KMS-11 (cell line): ENCODE data around the gene CCSER1.

ENCODE experiments used
- H2AFZ ChIP-seq: fragments of 200-600 bp; sonication (generic); 2 replicates; pipeline ENCODE4 v1.6.1; 2016; ENCODE audit warnings: antibody characterized with exemption, mixed run types, low read depth
- H3K27ac ChIP-seq: fragments of 200-600 bp; sonication (generic); 2 replicates; pipeline ENCODE4 v1.6.1; 2016; ENCODE audit warnings: mild to moderate bottlenecking, mixed run types
- H3K27me3 ChIP-seq: fragments of 200-600 bp; sonication (generic); 2 replicates; pipeline ENCODE4 v1.6.1; 2017; ENCODE audit warnings: mild to moderate bottlenecking, low read depth, mixed run types, moderate library complexity; ENCODE audit not compliant: insufficient read depth
- H3K36me3 ChIP-seq: fragments of 200-600 bp; sonication (generic); 2 replicates; pipeline ENCODE4 v1.6.1; 2017; ENCODE audit warnings: mild to moderate bottlenecking, mixed run types; ENCODE audit not compliant: insufficient read depth
- H3K4me1 ChIP-seq: fragments of 200-600 bp; sonication (generic); 2 replicates; pipeline ENCODE4 v1.6.1; 2016; ENCODE audit warnings: mild to moderate bottlenecking, low read depth, mixed run types; ENCODE audit not compliant: poor library complexity, severe bottlenecking
- H3K4me2 ChIP-seq: fragments of 200-600 bp; sonication (generic); 2 replicates; pipeline ENCODE4 v1.7.0; 2016; ENCODE audit warnings: mild to moderate bottlenecking, mixed run types
- H3K4me3 ChIP-seq: fragments of 200-600 bp; sonication (generic); IDR thresholded peaks from 2 replicates; pipeline ENCODE4 v1.6.1; 2017; ENCODE audit warnings: low read depth, low read length, mixed read lengths; ENCODE audit not compliant: insufficient read depth
- H3K79me2 ChIP-seq: fragments of 200-600 bp; sonication (generic); 2 replicates; pipeline ENCODE4 v1.6.1; 2016; ENCODE audit warnings: low read depth, mixed run types; ENCODE audit not compliant: insufficient read depth
- H3K9ac ChIP-seq: fragments of 200-600 bp; sonication (generic); 2 replicates; pipeline ENCODE4 v1.6.1; 2016; ENCODE audit warnings: mild to moderate bottlenecking, mixed run types
- H4K20me1 ChIP-seq: fragments of 200-600 bp; sonication (generic); 2 replicates; pipeline ENCODE4 v1.6.1; 2016; ENCODE audit warnings: mild to moderate bottlenecking, mixed run types; ENCODE audit not compliant: insufficient read depth
- CTCF ChIP-seq: fragments of 200-600 bp; sonication (generic); conservative IDR thresholded peaks from 2 replicates; pipeline ENCODE4 v1.6.1; 2017; ENCODE audit warnings: low read depth, mild to moderate bottlenecking, antibody characterized with exemption, low read length, moderate library complexity, mixed read lengths

The CCSER1 gene

DNA sequence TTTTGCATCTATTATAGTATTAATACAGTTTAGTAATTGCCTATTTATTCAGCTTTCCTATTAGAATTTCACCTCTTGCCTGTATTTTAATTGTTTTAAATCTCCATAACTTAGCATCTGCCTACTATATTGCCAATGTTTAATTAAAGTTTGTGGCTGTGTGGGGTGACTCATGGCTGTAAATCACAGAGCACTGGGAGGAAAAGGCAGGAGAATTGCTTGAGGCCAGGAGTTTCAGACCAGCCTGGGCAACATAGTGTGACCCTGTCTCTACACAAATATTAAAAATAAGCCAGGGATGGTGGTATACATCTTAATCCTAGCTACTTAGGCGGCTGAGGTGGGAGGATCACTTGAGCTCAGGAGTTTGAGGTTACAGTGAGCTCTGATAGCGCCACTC, 14.5 kb upstream of the CCSER1 start:
- Histone ChIP-seq H3K4me2 (no peak overlapping the region), H3K36me3 (no peaks in the 10 kb centered on the region), H3K79me2 (no peaks in the 10 kb centered on the region), H3K4me3 (no peak overlapping the region), H3K27ac (no peak overlapping the region), H4K20me1 (no peaks in the 10 kb centered on the region), H3K4me1 (no peaks in the 10 kb centered on the region), H2AFZ (no peak overlapping the region), H3K27me3 (no peaks in the 10 kb centered on the region), H3K9ac (no peak overlapping the region)
- no peak for TF ChIP-seq CTCF

- H3K4me2 ChIP-seq: no peak overlapping the region
- H2AFZ ChIP-seq: no peak overlapping the region
- no peak overlapping the region for H3K9ac ChIP-seq
- H4K20me1 ChIP-seq: no peaks in the 10 kb centered on the region
- no peak overlapping the region for H3K27ac ChIP-seq
- H3K4me1 ChIP-seq: peaks cover 8% of the 10 kb centered on the region
- TF ChIP-seq CTCF: no peak
- no peaks in the 10 kb centered on the region for H3K36me3 ChIP-seq
- H3K4me3 ChIP-seq: no peak overlapping the region
- H3K79me2 ChIP-seq: no peaks in the 10 kb centered on the region
- H3K27me3 ChIP-seq: no peaks in the 10 kb centered on the region
These were observed 13.2 kb upstream of the CCSER1 start for GRCh38 chr4:90113881-90114457.

DNA sequence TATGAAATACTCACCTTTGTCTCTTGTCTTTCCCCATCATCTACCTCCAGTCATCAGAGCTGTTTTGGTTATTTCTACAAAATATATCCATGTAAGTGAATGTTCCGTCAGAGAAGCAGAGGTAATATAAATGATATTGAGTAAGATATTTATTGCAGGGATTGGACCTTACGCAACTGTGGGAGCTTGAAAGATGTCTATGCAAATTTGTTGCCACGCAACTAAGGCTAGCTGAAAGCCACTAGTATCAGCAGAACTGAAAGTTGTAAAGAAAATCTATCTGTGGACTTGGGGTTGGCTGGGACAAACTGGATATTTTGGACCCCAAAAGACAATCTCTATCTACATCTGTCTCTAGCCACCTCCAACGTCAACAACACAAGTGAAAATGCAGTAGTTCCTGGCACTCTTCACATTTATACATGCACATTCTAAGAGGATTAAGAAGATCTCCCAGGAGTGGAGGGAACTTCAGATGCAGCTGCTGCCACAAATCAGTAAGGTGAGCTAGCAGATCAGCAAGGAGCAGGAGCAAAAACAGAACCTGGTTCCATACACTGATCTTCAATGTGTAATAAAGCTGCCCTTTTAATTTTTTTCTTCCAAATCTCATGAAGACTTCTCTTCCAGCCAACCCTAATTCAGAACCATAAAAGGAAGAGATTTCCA, 8.5 kb upstream of the CCSER1 start:
- no peak overlapping the region for H2AFZ ChIP-seq
- no peaks in the 10 kb centered on the region for H3K79me2 ChIP-seq
- no peak overlapping the region for H3K9ac ChIP-seq
- no peak overlapping the region for H3K27ac ChIP-seq
- no peaks in the 10 kb centered on the region for H3K36me3 ChIP-seq
- peaks cover 36% of the 10 kb centered on the region for H3K4me1 ChIP-seq
- H4K20me1 ChIP-seq: no peaks in the 10 kb centered on the region
- no peak overlapping the region for H3K4me3 ChIP-seq
- no peaks in the 10 kb centered on the region for H3K27me3 ChIP-seq
- H3K4me2 ChIP-seq: no peak overlapping the region
- no peak for TF ChIP-seq CTCF

- H2AFZ ChIP-seq: no peak overlapping the region
- H3K4me3 ChIP-seq: no peak overlapping the region
- H3K9ac ChIP-seq: no peak overlapping the region
- no peak for TF ChIP-seq CTCF
- no peaks in the 10 kb centered on the region for H3K36me3 ChIP-seq
- H3K4me1 ChIP-seq: peaks cover 36% of the 10 kb centered on the region
- H3K27ac ChIP-seq: no peak overlapping the region
- no peaks in the 10 kb centered on the region for H4K20me1 ChIP-seq
- H3K4me2 ChIP-seq: no peak overlapping the region
- H3K27me3 ChIP-seq: no peaks in the 10 kb centered on the region
- no peaks in the 10 kb centered on the region for H3K79me2 ChIP-seq
These were observed 7.2 kb upstream of the CCSER1 start for GRCh38 chr4:90120037-90120436.
